Activated CD4-positive, alpha-beta T cell treated with anti-CD3 and anti-CD28 coated beads, Interleukin-2, amount 50 U/mL, for 1 hour (primary cell): Measurements from ENCODE around the gene TRIM24.

Experiments
- DNase-seq: peaks from one replicate; pipeline ENCODE4 v3.0.0-alpha.2; 2020

TRIM24 gene

GRCh38 chr7:138630059-138630610 lies 170.1 kb downstream of the TRIM24 start:
- DNase-seq = no peak

GRCh38 chr7:138632384-138632783 lies 172.3 kb downstream of the TRIM24 start:
- no peak for DNase-seq

- DNase-seq = no peak
Observed at GRCh38 chr7:138632826-138633602, 173.0 kb downstream of the TRIM24 start.
